Activated effector memory CD4-positive, alpha-beta T cell treated with anti-CD3 and anti-CD28 coated beads, Interleukin-2, amount 50 U/mL, for 16 hours (primary cell): Measurements from ENCODE around the gene CUTC.

Experiments used
- DNase-seq: peaks from one replicate; pipeline ENCODE4 v3.0.0-alpha.2; 2020

The CUTC gene

GRCh38 chr10:99784727-99785441, 52.9 kb downstream of the CUTC start:
- no peak for DNase-seq

GRCh38 chr10:99785646-99786045, 53.6 kb downstream of the CUTC start:
- DNase-seq, result no peak

GRCh38 chr10:99787311-99787710, 55.3 kb downstream of the CUTC start:
- no peak for DNase-seq

- no peak for DNase-seq
These were observed 55.9 kb downstream of the CUTC start for GRCh38 chr10:99787782-99788445.

DNA sequence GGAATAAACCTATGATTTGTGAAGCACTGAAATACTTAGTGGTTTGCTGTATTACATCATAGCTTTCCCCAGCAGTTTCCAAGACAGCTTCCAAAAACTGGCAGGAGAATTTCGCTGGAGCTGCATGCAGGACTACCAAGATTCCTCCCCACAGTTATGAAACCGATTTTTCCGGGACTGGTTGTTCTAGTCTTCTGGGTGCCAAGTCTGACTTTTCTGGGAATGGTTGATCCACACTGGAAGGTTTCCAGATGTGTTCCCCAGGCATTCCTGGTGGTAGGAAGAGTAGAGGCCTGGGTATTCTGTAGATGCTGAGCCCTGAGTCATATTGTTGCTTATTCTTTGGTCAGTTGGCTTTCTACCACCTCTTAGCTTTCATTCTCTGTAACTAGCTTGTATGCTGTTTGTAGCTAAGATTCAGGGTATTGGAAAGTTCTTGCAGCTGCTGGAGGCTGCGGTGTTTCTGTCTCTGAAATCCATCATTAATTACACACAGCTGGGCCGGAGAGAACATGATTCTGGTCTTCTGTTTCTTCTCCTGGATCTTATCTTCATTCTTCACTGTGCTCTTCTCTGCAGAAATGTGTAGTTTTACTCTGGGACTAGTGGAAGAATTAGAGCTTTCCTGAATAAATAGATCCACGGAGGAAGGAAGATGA, 56.7 kb downstream of the CUTC start:
- no peak for DNase-seq

DNA sequence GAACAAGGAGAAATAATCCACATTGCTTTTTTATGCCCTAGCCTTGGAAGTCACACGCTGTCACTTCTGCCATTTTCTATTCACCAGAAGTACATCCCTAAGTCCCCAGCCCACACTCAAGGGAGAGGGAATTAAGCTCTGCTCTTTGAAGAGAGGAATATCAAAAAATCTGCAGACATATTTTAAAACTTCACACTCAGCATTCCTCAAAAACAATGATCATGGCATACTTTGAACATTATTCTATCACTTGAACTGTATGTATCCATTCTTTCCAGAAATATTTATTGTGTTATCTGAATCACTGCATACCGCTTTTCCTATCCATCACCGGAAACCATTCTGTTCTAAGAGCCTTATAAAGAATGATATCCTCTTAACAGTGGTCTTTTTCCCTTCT, 59.8 kb downstream of the CUTC start:
- no peak for DNase-seq

DNA sequence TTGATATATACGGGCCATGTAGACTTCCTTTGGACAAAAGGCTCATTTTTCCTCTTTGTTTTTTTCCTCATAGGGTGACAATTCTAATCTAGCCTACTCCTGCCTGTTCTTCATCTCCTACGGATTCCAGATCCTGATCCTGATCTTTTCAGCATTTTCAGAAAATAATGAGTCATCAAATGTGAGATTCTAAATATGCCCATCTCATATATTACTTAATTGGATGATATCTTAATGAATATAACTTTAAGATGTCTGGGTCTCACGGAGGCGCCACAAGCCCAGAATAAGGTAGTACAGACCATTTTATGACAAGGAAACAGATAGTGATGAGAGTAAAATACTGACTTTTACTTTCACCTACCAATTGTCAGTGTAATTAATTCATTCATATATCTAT, 61.8 kb downstream of the CUTC start:
- DNase-seq, result no peak

GRCh38 chr10:99796928-99797327, 64.9 kb downstream of the CUTC start:
- DNase-seq, result no peak

- no peak for DNase-seq
These were observed 66.0 kb downstream of the CUTC start for GRCh38 chr10:99798031-99798430.

GRCh38 chr10:99798920-99799319, 66.9 kb downstream of the CUTC start:
- DNase-seq, result no peak

GRCh38 chr10:99799613-99800012, 67.6 kb downstream of the CUTC start:
- no peak for DNase-seq

DNA sequence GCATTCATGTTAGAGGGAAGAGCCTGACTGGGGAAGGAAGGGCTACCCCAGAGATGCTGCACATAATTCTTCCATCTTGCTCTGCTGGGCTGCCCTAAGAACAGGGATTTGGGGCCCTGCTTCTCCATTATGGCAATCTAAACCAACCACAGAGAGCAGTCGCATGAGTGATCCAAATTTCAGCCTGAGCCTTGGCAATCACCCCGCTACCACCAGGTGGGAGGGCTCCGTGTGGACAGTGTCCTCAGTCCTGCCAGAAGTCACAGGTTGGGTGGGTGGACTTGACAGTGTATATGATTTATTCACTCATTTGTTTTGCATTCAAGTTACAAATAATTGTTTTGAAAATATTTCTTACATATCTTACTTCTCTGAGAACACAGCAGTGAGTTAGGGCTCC, 72.4 kb downstream of the CUTC start:
- no peak for DNase-seq

DNA sequence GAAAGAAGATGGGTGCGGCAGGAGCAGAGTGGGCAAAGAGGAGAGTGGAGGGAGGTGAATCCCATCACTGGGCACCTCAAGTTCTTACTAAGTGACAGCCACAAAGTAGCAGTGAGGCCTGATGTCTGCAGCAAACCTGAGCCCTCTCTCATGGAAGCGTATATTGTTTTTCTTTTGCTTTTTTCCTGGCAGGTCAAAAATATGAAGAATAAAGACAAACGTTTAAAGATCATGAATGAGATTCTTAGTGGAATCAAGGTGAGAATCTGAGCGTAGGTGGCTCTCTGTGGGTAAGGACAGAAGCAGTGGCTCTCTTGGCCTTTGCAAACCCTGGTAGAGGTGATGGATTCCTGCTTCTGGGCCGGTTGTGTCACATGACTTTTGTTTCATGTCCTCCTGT, 73.2 kb downstream of the CUTC start:
- no peak for DNase-seq
